H9 (cell line): Measurements from ENCODE around the gene PIP5KL1. TPM values are rescaled to one million over a fixed set of nuclear protein-coding genes. Genes with fewer than 3 reads are reported as not detected.

Experiments
- DNase-seq: peaks from one replicate; pipeline ENCODE4 v3.0.0-alpha.2; 2017
- H2AFZ ChIP-seq: one replicate; pipeline ENCODE4 v1.6.1; 2013; ENCODE audit warnings: mild to moderate bottlenecking, low read length, control low read depth, moderate library complexity
- H2AK5ac ChIP-seq: 2 replicates; pipeline ENCODE4 v1.6.1; 2013; ENCODE audit warnings: low read length, control low read depth, mixed read lengths; ENCODE audit not compliant: insufficient read length
- H2BK120ac ChIP-seq: one replicate; pipeline ENCODE4 v1.6.1; 2013; ENCODE audit warnings: low read depth, mild to moderate bottlenecking, low read length, control low read depth, inconsistent platforms; ENCODE audit not compliant: poor library complexity, severe bottlenecking
- H2BK12ac ChIP-seq: 2 replicates; pipeline ENCODE4 v1.6.1; 2013; ENCODE audit warnings: low read length, control low read depth, mixed read lengths, low read depth; ENCODE audit not compliant: insufficient read length
- H2BK15ac ChIP-seq: 2 replicates; pipeline ENCODE4 v1.6.1; 2013; ENCODE audit warnings: low read depth, low read length, control low read depth
- H2BK20ac ChIP-seq: one replicate; pipeline ENCODE4 v1.6.1; 2013; ENCODE audit warnings: low read depth, mild to moderate bottlenecking, low read length, control low read depth, inconsistent platforms; ENCODE audit not compliant: poor library complexity, severe bottlenecking
- H2BK5ac ChIP-seq: 2 replicates; pipeline ENCODE4 v1.6.1; 2013; ENCODE audit warnings: low read length, control low read depth, mixed read lengths; ENCODE audit not compliant: insufficient read length
- H3K14ac ChIP-seq: 2 replicates; pipeline ENCODE4 v1.6.1; 2013; ENCODE audit warnings: low read length, control low read depth; ENCODE audit not compliant: insufficient read depth
- H3K18ac ChIP-seq: 2 replicates; pipeline ENCODE4 v1.6.1; 2013; ENCODE audit warnings: low read depth, mild to moderate bottlenecking, mixed read lengths, low read length, control low read depth; ENCODE audit not compliant: insufficient read length
- H3K23ac ChIP-seq: 2 replicates; pipeline ENCODE4 v1.6.1; 2013; ENCODE audit warnings: low read length, control low read depth, mixed read lengths, low read depth; ENCODE audit not compliant: insufficient read length
- H3K23me2 ChIP-seq: 2 replicates; pipeline ENCODE4 v1.6.1; 2013; ENCODE audit warnings: low read depth, mild to moderate bottlenecking, mixed read lengths, low read length, control low read depth; ENCODE audit not compliant: insufficient read length, poor library complexity, severe bottlenecking
- H3K27ac ChIP-seq: 2 replicates; pipeline ENCODE4 v1.5.1; 2013; ENCODE audit warnings: low read length, control low read depth, mixed read lengths, low read depth; ENCODE audit not compliant: insufficient read length
- H3K27me3 ChIP-seq: 2 replicates; pipeline ENCODE4 v1.6.1; 2013; ENCODE audit warnings: low read length, control low read depth, inconsistent platforms; ENCODE audit not compliant: insufficient read depth
- H3K4ac ChIP-seq: 2 replicates; pipeline ENCODE4 v1.6.1; 2013; ENCODE audit warnings: low read depth, mild to moderate bottlenecking, control low read depth, inconsistent platforms, low read length, moderate library complexity
- H3K4me1 ChIP-seq: 2 replicates; pipeline ENCODE4 v1.6.1; 2013; ENCODE audit warnings: low read length, control low read depth, inconsistent platforms; ENCODE audit not compliant: insufficient read depth
- H3K4me2 ChIP-seq: 2 replicates; pipeline ENCODE4 v1.6.1; 2013; ENCODE audit warnings: low read length, control low read depth, mixed read lengths; ENCODE audit not compliant: insufficient read length, insufficient read depth
- H3K56ac ChIP-seq: 2 replicates; pipeline ENCODE4 v1.6.1; 2013; ENCODE audit warnings: low read depth, mild to moderate bottlenecking, mixed read lengths, low read length, control low read depth; ENCODE audit not compliant: insufficient read length
- H3K79me1 ChIP-seq: 2 replicates; pipeline ENCODE4 v1.6.1; 2013; ENCODE audit warnings: low read depth, mild to moderate bottlenecking, moderate library complexity, low read length, control low read depth, inconsistent platforms; ENCODE audit not compliant: insufficient read depth, poor library complexity, severe bottlenecking
- H3K79me2 ChIP-seq: 2 replicates; pipeline ENCODE4 v1.6.1; 2013; ENCODE audit warnings: low read length, control low read depth, inconsistent platforms; ENCODE audit not compliant: insufficient read depth
- H3K9ac ChIP-seq: 2 replicates; pipeline ENCODE4 v1.6.1; 2013; ENCODE audit warnings: low read length, control low read depth, mixed read lengths; ENCODE audit not compliant: insufficient read length; ENCODE audit errors: extremely low read depth
- H3K9me3 ChIP-seq: one replicate; pipeline ENCODE4 v1.6.1; 2013; ENCODE audit warnings: low read depth, low read length, inconsistent platforms; ENCODE audit not compliant: control insufficient read depth
- H3T11ph ChIP-seq: one replicate; pipeline ENCODE4 v1.6.1; 2013; ENCODE audit warnings: mild to moderate bottlenecking, low read length, control low read depth, inconsistent platforms
- H4K20me1 ChIP-seq: one replicate; pipeline ENCODE4 v1.6.1; 2013; ENCODE audit not compliant: control insufficient read depth, insufficient read length, insufficient read depth
- H4K5ac ChIP-seq: 2 replicates; pipeline ENCODE4 v1.6.1; 2013; ENCODE audit warnings: low read depth, mild to moderate bottlenecking, mixed read lengths, low read length, control low read depth; ENCODE audit not compliant: insufficient read length
- H4K8ac ChIP-seq: replicated peaks from 2 replicates; pipeline ENCODE4 v1.6.1; 2013; ENCODE audit warnings: low read length, control low read depth, mixed read lengths, low read depth; ENCODE audit not compliant: insufficient read length
- H4K91ac ChIP-seq: 2 replicates; pipeline ENCODE4 v1.6.1; 2013; ENCODE audit warnings: low read depth, mild to moderate bottlenecking, moderate library complexity, mixed read lengths, low read length, control low read depth; ENCODE audit not compliant: insufficient read length
- H3K27ac Mint-ChIP-seq, 3 experiments: 2 replicates in 2 of 3; 3 replicates in 1 of 3; pipeline ENCODE4 v1.8.0; 2020 to 2021; ENCODE audit warnings: mixed read lengths in 3 of 3, mild to moderate bottlenecking in 1 of 3, moderate library complexity in 1 of 3
- H3K27me3 Mint-ChIP-seq: 2 replicates; pipeline ENCODE4 v1.8.0; 2021; ENCODE audit warnings: low read depth, mild to moderate bottlenecking, moderate library complexity, mixed read lengths
- H3K36me3 Mint-ChIP-seq, 3 experiments: 2 replicates in 2 of 3; 3 replicates in 1 of 3; pipeline ENCODE4 v1.8.0; 2020 to 2021; ENCODE audit warnings: low read depth in 3 of 3, mixed read lengths in 3 of 3; ENCODE audit not compliant: insufficient read depth in 1 of 3
- H3K4me1 Mint-ChIP-seq, 2 experiments: 2 replicates each; pipeline ENCODE4 v1.8.0; 2020; ENCODE audit warnings: mixed read lengths in 2 of 2
- H3K4me3 Mint-ChIP-seq, 2 experiments: 2 replicates in 1 of 2; 3 replicates in 1 of 2; pipeline ENCODE4 v1.8.0; 2020 to 2021; ENCODE audit warnings: mild to moderate bottlenecking in 2 of 2, mixed read lengths in 2 of 2, moderate library complexity in 1 of 2
- H3K9me3 Mint-ChIP-seq, 2 experiments: 2 replicates in 1 of 2; 3 replicates in 1 of 2; pipeline ENCODE4 v1.8.0; 2020; ENCODE audit warnings: mild to moderate bottlenecking in 2 of 2, mixed read lengths in 2 of 2, moderate library complexity in 1 of 2
- CTCF ChIP-seq: fragments of 200-600 bp; sonication (generic); conservative IDR thresholded peaks from 3 replicates; pipeline ENCODE4 v1.8.0; 2021; ENCODE audit warnings: antibody characterized with exemption, mild to moderate bottlenecking
- WGBS: extraction: QIAGEN DNeasy Blood & Tissue Kit; methylation state at CpG from one replicate; pipeline ENCODE4 v1.1.7; 2013; ENCODE audit warnings: missing lambda C conversion rate, low lambda C conversion rate, mixed read lengths; ENCODE audit not compliant: insufficient read length; ENCODE audit errors: extremely low coverage; 5-methylcytosine and 5-hydroxymethylcytosine counted together
- total RNA-seq: library from RNA; stranded (reverse); gene quantifications from 2 replicates; pipeline ENCODE4 v1.2.1, GENCODE V29; 2021

The PIP5KL1 gene
- total RNA-seq, 1 experiment from 2014 or later: 11.6 TPM

- Histone ChIP-seq H3K18ac (no peak overlapping the region), H4K20me1 (no peaks in the 10 kb centered on the region), H2BK12ac (no peak overlapping the region), H3T11ph (no peak overlapping the region), H2BK5ac (no peak overlapping the region), H3K56ac (no peak overlapping the region), H2BK20ac (no peak overlapping the region), H2AK5ac (no peak overlapping the region), H2BK120ac (no peak overlapping the region), H3K27me3 (no peaks in the 10 kb centered on the region), H3K4me1 (no peaks in the 10 kb centered on the region; the same call in 1 of the 2 replicates), H3K4me2 (no peak overlapping the region), H2BK15ac (no peak overlapping the region), H3K23ac (no peak overlapping the region), H3K79me1 (peaks cover 2% of the 10 kb centered on the region), H4K8ac (no peak overlapping the region), H3K27ac (no peak overlapping the region), H4K5ac (no peak overlapping the region), H3K9ac (no peak overlapping the region), H3K4ac (no peak overlapping the region), H2AFZ (no peak overlapping the region), H3K9me3 (no peaks in the 10 kb centered on the region), H3K23me2 (no peaks in the 10 kb centered on the region), H4K91ac (no peak overlapping the region), H3K14ac (no peak overlapping the region), H3K79me2 (peaks cover 8% of the 10 kb centered on the region; the same call in 1 of the 2 replicates)
- DNase-seq: no peak
- WGBS: no CpG with 5 or more reads among the region's 13 CpGs
- no peaks in the 10 kb centered on the region for H3K27me3 Mint-ChIP-seq
- TF ChIP-seq CTCF: no peak
- peak overlapping the region in 1 of 2 experiments; percentile 6; a peak in 1 of 5 replicates for H3K4me3 Mint-ChIP-seq
- H3K4me1 Mint-ChIP-seq: peaks cover 50 to 59% of the 10 kb centered on the region in 2 experiments
- H3K36me3 Mint-ChIP-seq: peaks cover 0 to 9% (median 6%) of the 10 kb centered on the region in 3 experiments; a peak in 5 of 7 replicates
- H3K27ac Mint-ChIP-seq: peak overlapping the region; percentile 49 to 73 (median 59); a peak in 4 of 7 replicates
- no peaks in the 10 kb centered on the region for H3K9me3 Mint-ChIP-seq
Observed at GRCh38 chr9:127961613-127962155, 31.1 kb upstream of the PIP5KL1 start.
